HG03378 (cell line): Measurements from ENCODE around the gene SYNDIG1.

Experiments used
- ATAC-seq: cut with Tn5 transposase; IDR thresholded peaks from one replicate; pipeline ENCODE4 v1.9.1; 2021; ENCODE audit warnings: mild to moderate bottlenecking, moderate library complexity; ENCODE audit not compliant: unreplicated experiment

Gene SYNDIG1

GRCh38 chr20:24668384-24668702, 198.9 kb downstream of the SYNDIG1 start:
- ATAC-seq = no peak

GRCh38 chr20:24668791-24669190, 199.4 kb downstream of the SYNDIG1 start:
- ATAC-seq = no peak

GRCh38 chr20:24669701-24670100, 200.3 kb downstream of the SYNDIG1 start:
- no peak for ATAC-seq

GRCh38 chr20:24670341-24670872, 201.0 kb downstream of the SYNDIG1 start:
- no peak for ATAC-seq

GRCh38 chr20:24670981-24671380, 201.6 kb downstream of the SYNDIG1 start:
- ATAC-seq = no peak

GRCh38 chr20:24672181-24672880, 202.9 kb downstream of the SYNDIG1 start:
- ATAC-seq = no peak

- no peak for ATAC-seq
Observed at GRCh38 chr20:24672886-24673677, 203.7 kb downstream of the SYNDIG1 start.

GRCh38 chr20:24673678-24674570, 204.5 kb downstream of the SYNDIG1 start:
- ATAC-seq = no peak

GRCh38 chr20:24674921-24675605, 205.6 kb downstream of the SYNDIG1 start:
- no peak for ATAC-seq

GRCh38 chr20:24675651-24676352, 206.4 kb downstream of the SYNDIG1 start:
- no peak for ATAC-seq

GRCh38 chr20:24676353-24676977, 207.0 kb downstream of the SYNDIG1 start:
- no peak for ATAC-seq

GRCh38 chr20:24676978-24677370, 207.5 kb downstream of the SYNDIG1 start:
- no peak for ATAC-seq

- no peak for ATAC-seq
Observed at GRCh38 chr20:24677626-24678315, 208.3 kb downstream of the SYNDIG1 start.

GRCh38 chr20:24678351-24679106, 209.1 kb downstream of the SYNDIG1 start:
- ATAC-seq = no peak

- ATAC-seq = no peak
Observed at GRCh38 chr20:24679448-24680047, 210.1 kb downstream of the SYNDIG1 start.

- no peak for ATAC-seq
Observed at GRCh38 chr20:24681634-24682495, 212.4 kb downstream of the SYNDIG1 start.

- ATAC-seq = no peak
Observed at GRCh38 chr20:24682496-24682985, 213.1 kb downstream of the SYNDIG1 start.
